PC-9 (cell line): ENCODE results near the gene BCAR3. TPM values are rescaled to one million over a fixed set of nuclear protein-coding genes. Genes with fewer than 3 reads are reported as not detected.

ENCODE experiments used
- BruUV-seq: library from RNA; stranded (reverse); fragments of 400-500 nt; replicated peaks from 2 replicates; lab custom pipeline; 2021; lab: Mats Ljungman, UMichigan
- CTCF ChIA-PET: fragments of 300-600 bp; sonication (Branson Sonifier 250); formaldehyde crosslinking; loops from one replicate; lab custom pipeline; 2022; ENCODE audit warnings: antibody characterized with exemption; lab: Charles Lee
- POLR2A ChIA-PET: fragments of 300-600 bp; sonication (Branson Sonifier 250); formaldehyde crosslinking; loops from one replicate; lab custom pipeline; 2022; ENCODE audit warnings: antibody characterized with exemption; ENCODE audit not compliant: unreplicated experiment; lab: Charles Lee
- DNase-seq, 2 experiments: peaks; one replicate each; pipeline versions ENCODE4 v3.0.0 to v3.0.0-alpha.2; 2015 to 2022; ENCODE audit warnings: mixed read lengths in 1 of 2
- H2AFZ ChIP-seq: fragments of 200-600 bp; sonication (generic); 2 replicates; pipeline ENCODE4 v1.8.1; 2017; ENCODE audit warnings: antibody characterized with exemption
- H3F3A ChIP-seq: fragments of 200-600 bp; sonication (generic); 2 replicates; pipeline ENCODE4 v1.8.1; 2017; ENCODE audit warnings: antibody characterized with exemption, mild to moderate bottlenecking, low read depth; ENCODE audit not compliant: insufficient read depth
- H3K27ac ChIP-seq: fragments of 200-600 bp; sonication (generic); 2 replicates; pipeline ENCODE4 v1.6.1; 2016; ENCODE audit warnings: mixed run types
- H3K27me3 ChIP-seq: fragments of 200-600 bp; sonication (generic); 2 replicates; pipeline ENCODE4 v1.6.1; 2016; ENCODE audit warnings: low read depth, mixed run types; ENCODE audit not compliant: insufficient read depth
- H3K36me3 ChIP-seq: fragments of 200-600 bp; sonication (generic); 2 replicates; pipeline ENCODE4 v1.6.1; 2016; ENCODE audit warnings: low read depth, mixed run types
- H3K4me1 ChIP-seq: fragments of 200-600 bp; sonication (generic); replicated peaks from 2 replicates; pipeline ENCODE4 v1.6.1; 2016; ENCODE audit warnings: mixed run types; ENCODE audit not compliant: insufficient read depth
- H3K4me2 ChIP-seq: fragments of 200-600 bp; sonication (generic); 2 replicates; pipeline ENCODE4 v1.6.1; 2017; ENCODE audit warnings: mixed run types
- H3K4me3 ChIP-seq: fragments of 200-600 bp; sonication (generic); 2 replicates; pipeline ENCODE4 v1.6.1; 2016; ENCODE audit warnings: mixed run types
- H3K79me2 ChIP-seq: fragments of 200-600 bp; sonication (generic); 2 replicates; pipeline ENCODE4 v1.6.1; 2017; ENCODE audit warnings: low read depth, mixed run types
- H3K9me2 ChIP-seq: fragments of 200-600 bp; sonication (generic); 2 replicates; pipeline ENCODE4 v1.8.1; 2017; ENCODE audit warnings: mild to moderate bottlenecking; ENCODE audit not compliant: insufficient read depth
- H3K9me3 ChIP-seq: fragments of 200-600 bp; sonication (generic); 2 replicates; pipeline ENCODE4 v1.8.1; 2016; ENCODE audit warnings: low read depth; ENCODE audit not compliant: insufficient read depth
- H4K20me1 ChIP-seq: fragments of 200-600 bp; sonication (generic); 2 replicates; pipeline ENCODE4 v1.8.1; 2017; ENCODE audit not compliant: insufficient read depth
- EZH2 ChIP-seq: fragments of 200-600 bp; sonication (generic); IDR thresholded peaks from 2 replicates; pipeline ENCODE4 v1.8.0; 2017; ENCODE audit warnings: antibody characterized with exemption, low read depth
- intact Hi-C: fragments of 100-400 bp; cut with micrococcal nuclease; formaldehyde crosslinking; loops from one replicate; pipeline ENCODE4 v1.10.0; 2022; ENCODE audit not compliant: unreplicated experiment
- total RNA-seq: library from RNA; stranded (reverse); gene quantifications from 2 replicates; pipeline ENCODE4 v1.2.3, GENCODE V29; 2021
- TF ChIP-seq, protein P1 (sequence below): fragments of 200-600 bp; sonication (generic); conservative IDR thresholded peaks from 2 replicates; pipeline ENCODE4 v1.6.1; 2017; ENCODE audit warnings: mixed run types, antibody characterized with exemption, mild to moderate bottlenecking, moderate library complexity

Gene BCAR3
- total RNA-seq, 1 experiment from 2014 or later: 70.0 TPM

DNA sequence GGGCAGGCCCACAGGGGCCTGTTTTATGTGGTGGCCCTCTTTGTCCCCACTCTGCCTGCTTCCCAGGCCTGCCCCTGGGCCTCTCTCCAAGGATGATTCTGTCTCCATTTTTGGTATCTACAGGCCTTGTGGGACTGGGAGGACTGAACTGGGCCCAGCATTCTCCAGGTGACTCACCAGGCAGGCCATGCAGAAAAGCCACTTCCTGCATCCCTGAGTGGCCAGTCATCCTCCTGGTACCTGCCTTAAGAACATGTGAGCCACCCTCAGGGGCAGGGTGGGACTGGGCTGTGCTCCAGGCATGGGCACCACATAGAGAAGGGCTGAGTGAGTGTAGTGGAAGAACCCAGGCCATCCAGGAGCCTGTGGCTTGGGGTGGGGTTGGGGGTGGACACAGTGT, 20.0 kb upstream of the BCAR3 start:
- BruUV-seq: no TSS peak
- H4K20me1 ChIP-seq: no peaks in the 10 kb centered on the region
- H2AFZ ChIP-seq: no peak overlapping the region
- no peak overlapping the region; the same call in 1 of the 2 replicates for H3K4me3 ChIP-seq
- DNase-seq: peak; percentile 97 to 100
- intact Hi-C loops: loop anchor here (1.0 to 2.0 kb wide), 6 partner anchors 20 to 112 kb away; partner anchors contain the start of gene BCAR3
- peaks cover 46% of the 10 kb centered on the region for H3K79me2 ChIP-seq
- ChIA-PET POLR2A (interaction anchor here (0.7 to 2.0 kb wide), 5 partner anchors 8 to 144 kb away, joined by 3 to 10 read pairs (median 7); no protein-coding TSS in a partner anchor), CTCF (interaction anchor here (1.1 kb wide), 1 partner anchor 126 kb away, joined by 3 read pairs; no protein-coding TSS in a partner anchor)
- peaks cover 68% of the 10 kb centered on the region for H3K4me1 ChIP-seq
- no peaks in the 10 kb centered on the region for H3K9me2 ChIP-seq
- H3K36me3 ChIP-seq: peaks cover 7% of the 10 kb centered on the region
- H3F3A ChIP-seq: peaks cover 54% of the 10 kb centered on the region
- no peaks in the 10 kb centered on the region for H3K27me3 ChIP-seq
- peak overlapping the region; percentile 97 for H3K27ac ChIP-seq
- peak overlapping the region; percentile 72 for H3K4me2 ChIP-seq
- TF ChIP-seq, protein P1, sequence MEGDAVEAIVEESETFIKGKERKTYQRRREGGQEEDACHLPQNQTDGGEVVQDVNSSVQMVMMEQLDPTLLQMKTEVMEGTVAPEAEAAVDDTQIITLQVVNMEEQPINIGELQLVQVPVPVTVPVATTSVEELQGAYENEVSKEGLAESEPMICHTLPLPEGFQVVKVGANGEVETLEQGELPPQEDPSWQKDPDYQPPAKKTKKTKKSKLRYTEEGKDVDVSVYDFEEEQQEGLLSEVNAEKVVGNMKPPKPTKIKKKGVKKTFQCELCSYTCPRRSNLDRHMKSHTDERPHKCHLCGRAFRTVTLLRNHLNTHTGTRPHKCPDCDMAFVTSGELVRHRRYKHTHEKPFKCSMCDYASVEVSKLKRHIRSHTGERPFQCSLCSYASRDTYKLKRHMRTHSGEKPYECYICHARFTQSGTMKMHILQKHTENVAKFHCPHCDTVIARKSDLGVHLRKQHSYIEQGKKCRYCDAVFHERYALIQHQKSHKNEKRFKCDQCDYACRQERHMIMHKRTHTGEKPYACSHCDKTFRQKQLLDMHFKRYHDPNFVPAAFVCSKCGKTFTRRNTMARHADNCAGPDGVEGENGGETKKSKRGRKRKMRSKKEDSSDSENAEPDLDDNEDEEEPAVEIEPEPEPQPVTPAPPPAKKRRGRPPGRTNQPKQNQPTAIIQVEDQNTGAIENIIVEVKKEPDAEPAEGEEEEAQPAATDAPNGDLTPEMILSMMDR: no peak
- no peak for TF ChIP-seq EZH2
- H3K9me3 ChIP-seq: peaks cover 3% of the 10 kb centered on the region; the same call in 1 of the 2 replicates

DNA sequence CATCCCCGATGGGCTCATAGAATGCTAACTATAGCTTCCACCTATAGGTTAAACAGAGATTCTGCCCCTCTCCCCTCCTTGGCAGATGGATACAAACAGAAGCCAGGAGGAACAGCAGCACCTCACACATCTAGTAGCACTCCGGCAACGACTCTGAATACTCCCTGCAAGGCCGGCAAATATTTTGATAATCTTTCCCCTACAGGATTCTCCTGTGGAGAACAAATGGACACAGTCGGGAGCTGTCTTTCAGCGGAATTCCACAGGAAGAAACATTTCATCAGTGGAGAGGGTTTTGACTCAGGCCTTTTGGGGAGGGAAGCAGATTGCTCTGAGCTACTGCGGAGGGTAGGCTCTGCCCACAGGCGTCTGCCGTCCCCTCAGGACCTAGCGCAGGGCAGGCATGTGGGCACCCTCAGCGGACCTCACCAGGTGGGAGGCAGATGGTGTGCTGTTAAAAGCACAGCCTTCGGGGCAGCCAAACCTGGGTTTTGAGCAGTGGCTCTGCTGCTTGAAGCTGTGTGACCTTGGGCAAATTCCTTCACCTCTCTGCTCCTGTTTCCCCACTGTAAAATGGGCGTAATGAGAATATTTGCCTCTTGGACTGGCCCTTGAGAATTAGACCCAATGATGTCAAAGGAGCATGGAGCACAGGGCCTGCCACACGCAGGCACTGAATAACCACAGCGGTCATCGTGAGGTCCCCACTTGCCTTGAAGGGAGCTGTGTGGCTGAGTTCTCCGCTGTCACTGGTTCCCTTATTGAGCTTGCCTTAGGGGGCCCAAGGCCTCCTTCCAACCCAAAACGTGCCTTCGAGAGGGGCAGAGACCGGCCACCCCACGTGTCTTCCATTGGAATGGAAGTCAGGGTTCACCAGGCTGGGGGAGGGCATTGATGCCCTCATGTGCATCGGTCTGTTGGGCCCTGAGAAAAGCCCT, 19.2 kb upstream of the BCAR3 start:
- H3K4me2 ChIP-seq: peak overlapping the region; percentile 31
- H3K27ac ChIP-seq: peak overlapping the region; percentile 97
- peaks cover 68% of the 10 kb centered on the region for H3K4me1 ChIP-seq
- H3K9me3 ChIP-seq: peaks cover 3% of the 10 kb centered on the region; the same call in 1 of the 2 replicates
- DNase-seq: no peak
- CTCF ChIA-PET: interaction anchor here (0.6 kb wide), 1 partner anchor 38 kb away, joined by 3 read pairs; no protein-coding TSS in a partner anchor
- TSS peak; percentile 95 for BruUV-seq
- POLR2A ChIA-PET: interaction anchor here (0.6 to 0.7 kb wide), 2 partner anchors 29 to 38 kb away, joined by 3 to 4 read pairs; no protein-coding TSS in a partner anchor
- no peaks in the 10 kb centered on the region for H3K9me2 ChIP-seq
- H3K4me3 ChIP-seq: no peak overlapping the region
- peaks cover 7% of the 10 kb centered on the region for H3K36me3 ChIP-seq
- peaks cover 51% of the 10 kb centered on the region for H3K79me2 ChIP-seq
- TF ChIP-seq, protein P1: no peak
- TF ChIP-seq EZH2: no peak
- intact Hi-C loops: loop anchor here (1.0 to 2.0 kb wide), 4 partner anchors 20 to 112 kb away; partner anchors contain the start of gene BCAR3
- no peaks in the 10 kb centered on the region for H4K20me1 ChIP-seq
- no peaks in the 10 kb centered on the region for H3K27me3 ChIP-seq
- peaks cover 50% of the 10 kb centered on the region for H3F3A ChIP-seq
- H2AFZ ChIP-seq: no peak overlapping the region

DNA sequence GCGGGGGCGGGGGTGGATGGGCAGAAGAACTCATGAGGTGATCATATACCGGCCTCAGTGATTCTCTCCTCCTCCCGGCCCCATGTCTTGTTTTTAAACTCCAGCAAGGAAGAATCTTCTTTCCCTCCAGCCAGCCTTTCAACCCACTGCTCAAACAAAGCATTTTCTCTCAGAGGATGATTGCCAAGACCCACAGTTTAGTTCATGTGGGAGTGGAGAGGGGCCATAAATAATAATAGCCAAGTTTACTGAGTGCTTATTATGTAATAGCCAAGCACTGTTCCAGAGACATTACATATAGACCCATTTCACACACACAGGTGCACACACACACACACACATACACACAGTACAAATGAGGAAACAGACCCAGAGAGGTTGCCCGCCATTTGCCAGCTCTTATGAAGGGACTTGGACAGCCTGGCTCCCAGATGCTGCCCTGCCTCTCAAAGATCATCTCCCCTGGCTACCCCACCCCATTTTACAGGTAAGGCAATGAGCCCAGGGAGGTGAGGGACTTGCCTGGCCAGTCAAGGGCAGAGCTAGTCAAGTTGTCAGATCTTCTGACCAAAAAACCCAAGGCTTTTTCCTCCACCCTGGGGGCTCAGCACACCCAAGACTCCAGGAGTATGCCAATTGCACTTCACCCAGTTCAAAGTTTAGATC, 18.0 kb upstream of the BCAR3 start:
- CTCF ChIA-PET: no interaction called here
- Histone ChIP-seq H3K4me3 (no peak overlapping the region), H3K79me2 (peaks cover 53% of the 10 kb centered on the region), H3K4me1 (peaks cover 68% of the 10 kb centered on the region), H3K27ac (peak overlapping the region; percentile 97; the same call in 1 of the 2 replicates), H3K9me3 (peaks cover 3% of the 10 kb centered on the region; the same call in 1 of the 2 replicates), H4K20me1 (no peaks in the 10 kb centered on the region), H2AFZ (no peak overlapping the region), H3F3A (peaks cover 55% of the 10 kb centered on the region), H3K4me2 (no peak overlapping the region), H3K27me3 (no peaks in the 10 kb centered on the region), H3K36me3 (peaks cover 7% of the 10 kb centered on the region), H3K9me2 (no peaks in the 10 kb centered on the region)
- TF ChIP-seq EZH2: no peak
- TF ChIP-seq, protein P1: no peak
- POLR2A ChIA-PET: interaction anchor here (0.7 kb wide), 2 partner anchors 27 to 37 kb away, joined by 3 to 4 read pairs; no protein-coding TSS in a partner anchor
- no TSS peak for BruUV-seq
- DNase-seq: no peak
- intact Hi-C loops: loop anchor here (2.0 kb wide), 1 partner anchor 27 kb away; no protein-coding TSS in a partner anchor
